ENCODE data around the gene ZNF628.

The ZNF628 gene

GRCh38 chr19:55497763-55498162, 21.3 kb downstream of the ZNF628 start:
- no peak for DNase-seq (ENCODE audit: low read depth)

GRCh38 chr19:55498246-55498840, 21.9 kb downstream of the ZNF628 start:
- DNase-seq (ENCODE audit: low read depth): no peak

GRCh38 chr19:55500368-55500952, 24.0 kb downstream of the ZNF628 start:
- no peak for DNase-seq (ENCODE audit: low read depth)

GRCh38 chr19:55502197-55502952, 26.0 kb downstream of the ZNF628 start:
- DNase-seq (ENCODE audit: low read depth): no peak

GRCh38 chr19:55503157-55503501, 26.7 kb downstream of the ZNF628 start:
- DNase-seq (ENCODE audit: low read depth): no peak

GRCh38 chr19:55503502-55504251, 27.3 kb downstream of the ZNF628 start:
- DNase-seq (ENCODE audit: low read depth): peak; percentile 90

GRCh38 chr19:55504252-55504603, 27.8 kb downstream of the ZNF628 start:
- DNase-seq (ENCODE audit: low read depth): no peak

- DNase-seq (ENCODE audit: low read depth): no peak
Observed at GRCh38 chr19:55504981-55505380, 28.6 kb downstream of the ZNF628 start.

GRCh38 chr19:55508120-55508519, 31.7 kb downstream of the ZNF628 start:
- DNase-seq (ENCODE audit: low read depth): no peak

- peak; percentile 86 for DNase-seq (ENCODE audit: low read depth)
Observed at GRCh38 chr19:55516878-55517620, 40.6 kb downstream of the ZNF628 start.

GRCh38 chr19:55519451-55520311, 43.3 kb downstream of the ZNF628 start:
- no peak for DNase-seq (ENCODE audit: low read depth)

- DNase-seq (ENCODE audit: low read depth): no peak
Observed at GRCh38 chr19:55520691-55521292, 44.4 kb downstream of the ZNF628 start.

GRCh38 chr19:55525289-55526101, 49.1 kb downstream of the ZNF628 start:
- no peak for DNase-seq (ENCODE audit: low read depth)

GRCh38 chr19:55526216-55527196, 50.1 kb downstream of the ZNF628 start:
- DNase-seq (ENCODE audit: low read depth): no peak

- DNase-seq (ENCODE audit: low read depth): no peak
Observed at GRCh38 chr19:55527197-55528029, 51.0 kb downstream of the ZNF628 start.

- DNase-seq (ENCODE audit: low read depth): no peak
Observed at GRCh38 chr19:55528030-55528803, 51.8 kb downstream of the ZNF628 start.

GRCh38 chr19:55529636-55530234, 53.3 kb downstream of the ZNF628 start:
- DNase-seq (ENCODE audit: low read depth): no peak
